Epithelial cell of prostate (primary cell): Measurements from ENCODE around the gene RBM14.
"Not testable (repeated sequence)": the region's sequence is repeated elsewhere in the genome, so short reads cannot be mapped to it uniquely, and the experiment has no call there.

Experiments
- DNase-seq: peaks from one replicate; pipeline ENCODE4 v3.0.0-alpha.2; 2011; ENCODE audit warnings: low read depth, low spot score
- H3K27ac ChIP-seq: fragments of 450-650 bp; 2 replicates; pipeline ENCODE4 v1.5.1; 2017; ENCODE audit warnings: mild to moderate bottlenecking

The RBM14 gene

DNA sequence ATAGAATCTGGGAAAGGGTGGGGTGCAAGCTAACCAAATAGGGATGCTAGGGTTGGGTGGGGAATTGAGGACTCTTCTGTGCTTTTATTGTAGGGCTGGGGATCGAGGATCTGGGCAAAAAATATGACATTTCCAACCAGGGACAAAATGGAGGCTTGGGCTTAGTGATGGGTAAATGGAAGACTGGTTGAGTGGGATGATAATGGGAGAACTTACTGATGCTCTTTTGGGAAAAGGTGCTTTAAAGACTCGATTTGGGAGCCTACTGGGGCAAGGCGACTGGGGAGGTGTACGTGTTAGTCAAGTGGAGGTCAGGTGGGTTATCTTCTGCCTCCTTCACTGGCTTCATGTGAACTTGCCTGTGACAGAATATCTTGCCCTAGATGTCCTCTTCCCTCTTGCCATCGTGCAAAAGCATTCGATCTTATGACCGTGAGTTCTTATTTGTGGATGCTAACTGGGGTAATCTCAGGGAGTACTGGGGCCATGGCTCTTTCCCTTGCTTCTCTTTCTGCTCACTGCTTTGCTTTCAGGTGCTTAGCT, 11.7 kb downstream of the RBM14 start:
- no peak for DNase-seq
- H3K27ac ChIP-seq, result no peak overlapping the region

GRCh38 chr11:66629356-66629755, 12.9 kb downstream of the RBM14 start:
- no peak overlapping the region for H3K27ac ChIP-seq
- no peak for DNase-seq

DNA sequence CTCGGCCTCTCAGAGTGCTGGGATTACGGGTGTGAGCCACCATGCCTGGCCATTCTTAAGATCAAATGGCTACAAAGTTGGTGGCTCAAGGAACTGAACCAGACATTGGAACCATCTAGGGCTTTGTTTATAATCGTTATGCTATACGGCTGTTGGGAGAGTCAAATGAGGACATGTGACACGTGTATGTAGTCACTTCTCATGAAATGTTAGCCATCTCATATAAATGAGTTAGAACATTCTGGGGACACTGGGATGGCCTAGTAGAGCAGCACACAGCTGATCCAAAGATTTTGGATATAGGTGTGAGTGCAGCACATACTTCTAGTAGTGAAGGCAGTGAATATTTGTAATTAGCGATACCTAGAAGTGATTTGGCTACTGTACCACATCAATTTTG, 15.5 kb downstream of the RBM14 start:
- H3K27ac ChIP-seq, result no peak overlapping the region
- DNase-seq, result no peak

- H3K27ac ChIP-seq, result no peak overlapping the region
- DNase-seq, result no peak
Measured at GRCh38 chr11:66632952-66633351, 16.5 kb downstream of the RBM14 start.

- DNase-seq, result no peak
- H3K27ac ChIP-seq, result peak overlapping the region; percentile 77
Measured at GRCh38 chr11:66636411-66636810, 20.0 kb downstream of the RBM14 start.

DNA sequence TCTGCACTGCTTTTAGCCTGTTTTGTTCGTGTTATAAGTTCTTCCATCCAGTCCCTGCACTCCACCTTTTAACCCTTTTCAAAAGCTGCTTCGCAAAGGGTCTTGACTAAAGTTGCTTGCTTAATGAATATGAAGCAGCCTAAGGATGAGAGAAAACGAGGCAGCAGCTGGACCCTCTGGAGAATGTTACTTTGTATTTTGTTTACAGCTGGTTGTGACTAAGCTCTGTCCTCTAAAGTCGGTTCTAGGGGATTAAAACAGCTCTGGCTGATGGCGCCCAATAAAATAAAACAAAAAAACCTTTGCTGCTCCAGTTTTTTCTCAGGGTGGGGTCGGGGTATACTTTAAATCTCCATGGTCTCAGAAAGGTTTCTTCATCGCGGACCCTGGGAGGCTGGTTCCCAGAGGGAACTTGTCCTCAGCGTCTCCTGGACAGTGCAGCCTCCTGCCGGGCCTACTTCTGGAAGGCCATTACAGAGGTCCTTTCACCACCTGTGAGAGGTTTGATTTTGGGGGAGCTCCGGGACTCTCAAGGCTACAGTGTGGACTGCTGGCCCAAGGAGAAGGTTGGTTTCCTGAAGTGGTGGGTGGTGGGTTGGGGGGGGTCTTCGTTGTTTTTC, 21.2 kb downstream of the RBM14 start:
- H3K27ac ChIP-seq, result peak overlapping the region; percentile 77
- no peak for DNase-seq

DNA sequence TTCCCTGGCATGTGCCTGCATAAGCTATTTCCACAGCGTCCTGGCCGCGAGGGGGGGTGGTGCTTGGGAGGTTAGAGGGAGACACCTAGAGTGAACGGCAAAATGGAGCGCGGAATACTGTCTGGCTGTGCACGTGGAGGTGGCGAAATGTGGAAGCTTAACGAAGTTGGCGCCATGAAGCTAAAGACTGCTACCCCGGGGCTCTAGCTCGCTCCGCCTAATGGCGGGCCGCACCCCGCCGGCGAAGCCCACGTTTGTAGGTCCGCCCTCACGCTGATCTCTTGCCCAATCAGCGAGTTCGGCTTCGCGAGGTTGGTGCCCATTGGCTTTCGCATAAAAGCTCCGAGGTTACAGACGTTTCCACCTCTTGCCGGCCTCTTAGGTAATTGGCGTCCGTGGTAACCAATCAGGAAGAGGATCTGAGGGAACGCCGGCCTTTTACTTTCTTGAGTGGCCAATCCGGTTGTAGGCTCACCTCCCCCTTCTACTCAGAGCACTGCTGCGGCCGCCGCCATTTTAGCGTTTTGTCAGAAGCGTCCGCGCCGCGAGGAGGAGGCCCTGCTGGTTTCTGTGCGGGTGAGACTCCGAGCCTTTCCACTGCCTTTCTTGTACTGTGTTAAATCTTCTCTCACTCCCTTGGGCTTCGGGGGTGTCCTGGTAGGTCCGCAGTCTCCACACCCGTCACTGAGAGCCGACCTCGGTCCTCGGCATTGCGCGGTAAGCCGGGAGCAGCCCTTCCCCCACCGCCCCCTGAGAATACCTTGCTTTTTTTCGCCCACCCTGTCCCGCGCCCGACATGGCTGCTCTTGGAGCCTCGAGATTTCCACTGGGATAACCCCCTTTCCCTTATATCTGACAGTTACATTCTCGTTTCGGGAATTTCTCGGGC, 22.0 kb downstream of the RBM14 start, which contains the start of gene RBM4:
Gene RBM4 (plus strand): TSS at position 527 of the 889 bp plus-strand sequence. CDS start 1,009 bp downstream, outside the sequence.
- peak within 1 kb of the TSS; percentile 77 for H3K27ac ChIP-seq
- DNase-seq, result peak; percentile 99

- peak overlapping the region; percentile 77 for H3K27ac ChIP-seq
- no peak for DNase-seq
Measured at GRCh38 chr11:66639066-66639813, 22.8 kb downstream of the RBM14 start.

DNA sequence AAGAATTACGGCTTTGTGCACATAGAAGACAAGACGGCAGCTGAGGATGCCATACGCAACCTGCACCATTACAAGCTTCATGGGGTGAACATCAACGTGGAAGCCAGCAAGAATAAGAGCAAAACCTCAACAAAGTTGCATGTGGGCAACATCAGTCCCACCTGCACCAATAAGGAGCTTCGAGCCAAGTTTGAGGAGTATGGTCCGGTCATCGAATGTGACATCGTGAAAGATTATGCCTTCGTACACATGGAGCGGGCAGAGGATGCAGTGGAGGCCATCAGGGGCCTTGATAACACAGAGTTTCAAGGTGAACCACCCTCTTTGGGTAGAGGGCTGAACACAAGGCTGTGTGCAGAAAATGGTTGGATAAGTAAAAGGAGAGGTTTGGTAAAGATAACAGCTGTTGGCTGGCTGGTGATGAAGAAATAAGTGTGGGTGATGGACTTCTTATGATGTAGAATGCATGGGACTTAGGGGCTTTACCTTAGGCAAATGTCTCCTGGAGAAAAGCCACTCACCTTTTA, 23.4 kb downstream of the RBM14 start:
- not testable (repeated sequence) for H3K27ac ChIP-seq, DNase-seq

- no peak overlapping the region for H3K27ac ChIP-seq
- DNase-seq, result no peak
Measured at GRCh38 chr11:66641834-66642233, 25.4 kb downstream of the RBM14 start.

GRCh38 chr11:66643745-66644437, 27.5 kb downstream of the RBM14 start:
- no peak for DNase-seq
- H3K27ac ChIP-seq, result no peak overlapping the region

GRCh38 chr11:66646828-66647227, 30.4 kb downstream of the RBM14 start:
- H3K27ac ChIP-seq, result no peak overlapping the region
- no peak for DNase-seq

DNA sequence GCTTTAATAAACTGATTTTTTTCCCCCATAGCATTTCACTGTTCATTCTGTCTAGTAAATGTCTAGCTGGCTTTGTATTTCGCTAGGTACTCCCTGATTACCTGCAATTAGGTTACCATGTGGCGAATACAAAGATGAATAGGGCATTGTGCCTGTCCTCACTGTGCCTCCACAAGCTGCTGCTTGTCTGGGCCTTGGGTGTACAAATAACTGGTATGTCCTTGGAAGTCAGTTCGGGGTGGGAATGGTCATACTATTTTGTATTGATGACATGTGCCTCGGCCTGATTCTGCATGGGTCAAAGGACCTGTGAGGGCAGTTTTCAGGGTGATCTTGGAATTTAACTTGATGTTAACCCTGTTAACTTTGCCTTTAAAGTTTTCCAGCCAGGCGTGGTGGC, 33.5 kb downstream of the RBM14 start:
- DNase-seq, result no peak
- H3K27ac ChIP-seq, result no peak overlapping the region

DNA sequence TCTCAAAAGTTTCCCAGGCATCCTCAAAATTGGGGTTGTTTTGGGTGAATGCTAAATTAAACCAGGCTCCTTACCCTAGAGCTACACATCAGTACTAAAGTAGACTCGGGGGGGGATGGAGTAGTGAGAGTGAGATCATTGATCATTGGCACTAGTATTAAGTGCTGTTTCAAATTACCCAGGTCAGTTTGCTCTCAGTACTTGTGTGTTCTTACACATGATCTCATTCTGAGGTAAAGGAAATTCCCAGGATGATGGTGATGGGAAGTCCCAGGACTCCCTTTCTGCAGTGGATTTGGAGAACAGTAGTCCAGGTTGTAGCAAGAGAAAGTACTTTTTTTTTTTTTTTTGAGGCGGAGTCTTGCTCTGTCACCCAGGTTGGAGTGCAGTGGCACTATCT, 34.6 kb downstream of the RBM14 start:
- DNase-seq, result no peak
- no peak overlapping the region for H3K27ac ChIP-seq

- DNase-seq, result no peak
- peak overlapping the region; percentile 31 for H3K27ac ChIP-seq
Measured at GRCh38 chr11:66652651-66653050, 36.2 kb downstream of the RBM14 start.

DNA sequence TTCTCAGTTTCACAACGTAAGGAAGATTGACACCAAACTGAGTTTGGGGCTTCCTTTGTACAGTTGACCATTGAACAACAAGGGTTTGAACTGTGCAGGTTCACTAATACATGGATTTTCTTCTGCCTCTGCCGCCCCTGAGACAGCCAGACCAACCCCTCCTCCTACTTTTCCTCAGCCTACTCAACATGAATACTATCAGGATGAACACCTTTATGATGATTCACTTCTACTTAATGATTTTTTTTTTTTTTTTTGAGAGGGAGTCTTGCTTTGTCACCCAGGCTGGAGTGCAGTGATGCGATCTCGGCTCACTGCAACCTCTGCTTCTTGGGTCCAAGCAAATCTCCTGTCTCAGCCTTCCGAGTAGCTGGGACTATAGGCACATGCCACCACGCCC, 36.7 kb downstream of the RBM14 start:
- DNase-seq, result no peak
- H3K27ac ChIP-seq, result peak overlapping the region; percentile 31

DNA sequence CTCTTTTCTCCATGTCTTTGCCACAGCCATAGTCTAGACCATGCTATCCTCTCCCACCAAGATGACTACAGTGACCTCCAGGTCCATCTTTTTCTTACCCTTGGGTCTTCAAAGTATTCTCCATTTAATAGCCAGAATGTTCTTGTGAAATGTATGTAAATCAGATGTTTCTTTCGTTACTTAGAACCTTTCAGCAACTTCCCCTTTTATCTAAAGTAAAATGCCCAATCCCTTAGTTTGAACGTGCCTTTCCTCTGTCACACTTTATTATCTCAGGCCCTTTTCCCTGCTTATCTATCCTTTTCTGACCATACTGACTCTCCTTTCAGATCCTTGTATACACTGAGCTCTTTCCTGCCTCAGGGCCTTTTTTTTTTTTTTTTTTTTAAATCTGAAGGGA, 43.3 kb downstream of the RBM14 start:
- DNase-seq, result no peak
- no peak overlapping the region for H3K27ac ChIP-seq

DNA sequence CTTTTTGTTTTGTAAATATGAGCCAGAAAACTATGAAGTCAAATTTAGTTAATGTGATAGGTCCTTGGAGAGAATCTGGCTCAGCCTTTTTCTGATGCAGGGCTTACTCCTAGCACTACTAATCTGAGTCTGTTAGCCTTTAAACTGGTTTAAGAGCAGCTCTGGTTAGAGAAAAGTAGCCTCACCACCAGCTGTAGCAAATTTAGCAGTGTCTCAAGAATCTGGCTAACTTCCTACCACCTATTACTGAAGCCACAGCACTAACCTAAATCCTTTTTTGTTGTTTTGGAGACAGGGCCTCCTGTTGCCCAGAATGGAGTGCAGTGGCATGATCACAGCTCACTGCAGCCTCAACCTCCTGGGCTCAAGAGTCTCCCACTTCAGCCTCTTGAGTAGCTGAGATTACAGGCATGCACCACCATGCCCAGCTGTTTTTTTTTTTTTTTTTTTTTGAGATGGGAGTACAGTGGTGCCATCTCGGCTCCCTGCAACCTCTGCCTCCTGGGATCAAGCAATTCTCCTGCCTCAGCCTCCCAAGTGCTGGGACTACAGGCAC, 47.4 kb downstream of the RBM14 start:
- DNase-seq, result no peak
- H3K27ac ChIP-seq, result no peak overlapping the region

DNA sequence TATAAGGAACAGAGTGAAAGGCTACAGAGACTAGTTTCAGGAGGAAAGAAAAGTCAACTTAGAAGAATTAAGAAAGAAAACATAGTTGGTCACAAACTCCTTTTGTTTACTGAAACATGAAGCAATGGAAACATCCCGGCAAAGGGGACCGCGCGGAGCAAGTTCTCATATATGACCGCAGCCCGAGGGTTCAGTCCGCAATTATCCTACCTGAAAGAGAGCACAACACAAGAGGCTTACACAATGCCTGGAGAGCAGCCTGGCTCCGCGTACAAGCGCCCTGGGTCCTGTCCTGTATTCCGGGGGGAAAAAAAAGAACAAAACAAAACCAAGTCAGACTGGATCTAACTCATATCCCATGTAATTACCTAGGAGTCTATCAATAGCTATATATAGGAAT, 48.9 kb downstream of the RBM14 start:
- no peak for DNase-seq
- no peak overlapping the region for H3K27ac ChIP-seq

DNA sequence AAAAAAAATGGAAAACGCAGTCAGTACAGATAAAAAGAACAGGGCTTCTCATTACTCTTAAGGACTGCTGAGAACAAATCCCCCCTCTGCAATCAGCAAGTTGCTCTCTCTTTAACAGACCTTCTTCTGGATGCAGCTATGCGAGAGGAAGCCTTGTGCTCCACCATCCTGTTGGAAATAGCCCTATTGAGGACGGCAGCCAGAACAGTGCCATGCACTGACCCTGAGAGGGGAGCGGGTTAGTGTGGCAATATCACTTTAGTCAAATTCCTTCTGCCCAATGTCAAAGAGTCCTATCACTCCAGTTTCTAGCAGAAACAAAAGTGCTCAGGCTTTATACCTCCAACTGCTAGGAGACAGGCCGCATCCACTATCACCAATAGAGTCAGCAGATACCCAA, 54.4 kb downstream of the RBM14 start:
- DNase-seq, result no peak
- H3K27ac ChIP-seq, result no peak overlapping the region
